K562 (cell line): ENCODE measurements around the gene MRPS6. TPM values are rescaled to one million over a fixed set of nuclear protein-coding genes. Genes with fewer than 3 reads are reported as not detected.

Source experiments
- ATAC-seq: fragments of 200-7000 bp; cut with Tn5 transposase; 3 replicates; pipeline ENCODE4 v1.9.1; 2020; ENCODE audit warnings: moderate library complexity
- BruUV-seq: library from RNA; stranded (reverse); fragments of 400-500 nt; replicated peaks from 2 replicates; lab custom pipeline; 2021; lab: Mats Ljungman, UMichigan
- CTCF ChIA-PET: fragments of 300-600 bp; formaldehyde crosslinking; extraction: SDS; loops from one replicate; lab custom pipeline; 2021; ENCODE audit warnings: low intra/inter-chr PET ratio; lab: Yijun Ruan, JAX
- POLR2A ChIA-PET: fragments of 300-600, 350-650 bp; sonication (Branson Sonifier 250); formaldehyde crosslinking; extraction: SDS; loops from one replicate; lab custom pipeline; 2021; ENCODE audit warnings: antibody characterized with exemption, inconsistent platforms; lab: Yijun Ruan, JAX
- DNase-seq, 4 experiments: peaks; one replicate each; pipeline versions ENCODE4 v3.0.0 to v3.0.0-alpha.2; 2011 to 2018; ENCODE audit warnings: low spot score in 3 of 4, mixed read lengths in 3 of 4; ENCODE audit errors: extremely low read depth in 1 of 4
- FAIRE-seq: peaks from 2 replicates; lab custom pipeline; 2011; peaks lifted over from hg19 to GRCh38; lab: Jason Lieb, UNC
- H2AFZ ChIP-seq: 2 replicates; pipeline ENCODE4 v1.6.0; 2011; ENCODE audit warnings: low read depth, low read length, control low read depth, inconsistent platforms
- H3K27ac ChIP-seq: fragments of 200-600 bp; 3 replicates; pipeline ENCODE4 v1.8.0; 2011; ENCODE audit warnings: low read depth, mild to moderate bottlenecking, control low read depth, inconsistent platforms, low read length, moderate library complexity, mixed read lengths; ENCODE audit errors: extremely low read depth
- H3K27me3 ChIP-seq, 2 experiments: fragments of 300-600 bp in 1 of 2; 2 replicates in 1 of 2; 3 replicates in 1 of 2; pipeline versions ENCODE4 v1.6.0 to v1.8.0; 2011; ENCODE audit warnings: inconsistent platforms in 2 of 2, low read length in 2 of 2, mild to moderate bottlenecking in 1 of 2, mixed read lengths in 1 of 2, moderate library complexity in 1 of 2; ENCODE audit not compliant: control insufficient read depth in 2 of 2, insufficient read depth in 2 of 2
- H3K36me3 ChIP-seq: fragments of 300-600 bp; 3 replicates; pipeline ENCODE4 v1.8.0; 2011; ENCODE audit warnings: mild to moderate bottlenecking, low read length, inconsistent platforms; ENCODE audit not compliant: control insufficient read depth, insufficient read depth
- H3K4me1 ChIP-seq, 2 experiments: fragments of 200-600 bp in 1 of 2; replicated peaks in 1 of 2; 2 replicates in 1 of 2; 3 replicates in 1 of 2; pipeline versions ENCODE4 v1.5.1 to v1.8.0; 2011; ENCODE audit warnings: inconsistent platforms in 2 of 2, low read length in 2 of 2, mild to moderate bottlenecking in 1 of 2, mixed read lengths in 1 of 2, moderate library complexity in 1 of 2; ENCODE audit not compliant: control insufficient read depth in 2 of 2, insufficient read depth in 2 of 2
- H3K4me2 ChIP-seq: 2 replicates; pipeline ENCODE4 v1.6.1; 2011; ENCODE audit warnings: low read length, control low read depth, inconsistent platforms, mixed read lengths; ENCODE audit not compliant: insufficient read depth
- H3K4me3 ChIP-seq: fragments of 200-600 bp; sonication (generic), shearing (Covaris generic); 2 replicates; pipeline ENCODE4 v1.5.1; 2016; ENCODE audit warnings: control low read depth, inconsistent platforms
- H3K79me2 ChIP-seq: fragments of 200-600 bp; 3 replicates; pipeline ENCODE4 v1.8.0; 2011; ENCODE audit warnings: low read length, inconsistent platforms; ENCODE audit not compliant: control insufficient read depth, insufficient read depth
- H3K9ac ChIP-seq, 2 experiments: 2 replicates each; pipeline versions ENCODE4 v1.6.0 to v1.6.1; 2011; ENCODE audit warnings: low read depth in 2 of 2, low read length in 2 of 2, control low read depth in 1 of 2, inconsistent platforms in 1 of 2, mild to moderate bottlenecking in 1 of 2, mixed read lengths in 1 of 2; ENCODE audit not compliant: insufficient read depth in 1 of 2
- H3K9me1 ChIP-seq: one replicate; pipeline ENCODE4 v1.6.0; 2011; ENCODE audit warnings: inconsistent platforms, mild to moderate bottlenecking, low read length, moderate library complexity; ENCODE audit not compliant: control insufficient read depth, insufficient read depth
- H3K9me3 ChIP-seq: replicated peaks from 2 replicates; pipeline ENCODE4 v1.5.1; 2011; ENCODE audit warnings: low read depth, low read length, inconsistent platforms; ENCODE audit not compliant: control insufficient read depth, insufficient read depth
- H4K20me1 ChIP-seq: replicated peaks from 2 replicates; pipeline ENCODE4 v1.6.1; 2011; ENCODE audit warnings: low read length, inconsistent platforms, mixed read lengths; ENCODE audit not compliant: control insufficient read depth, insufficient read depth
- CEBPG ChIP-seq, 3 experiments: fragments of 200-800 bp in 1 of 3; sonication (Bioruptor generic) in 1 of 3; sonication (generic) in 1 of 3; formaldehyde crosslinking in 1 of 3; IDR thresholded peaks in 2 of 3; conservative IDR thresholded peaks in 1 of 3; 2 replicates each; pipeline versions ENCODE4 v1.6.1 to v1.8.0; 2016 to 2022; ENCODE audit warnings: missing compliant biosample characterization in 2 of 3, missing genetic modification characterization in 2 of 3, mild to moderate bottlenecking in 1 of 3, missing genetic modification reagents in 1 of 3
- MAFF ChIP-seq: IDR thresholded peaks from 2 replicates; pipeline ENCODE4 v1.6.1; 2012; ENCODE audit warnings: low read length, improper control_type of control experiment
- SPI1 ChIP-seq: IDR thresholded peaks from 2 replicates; pipeline ENCODE4 v1.6.1; 2011; ENCODE audit warnings: low read depth, low read length, control low read depth, borderline replicate concordance
- ZFP1 ChIP-seq: fragments of 450-650 bp; formaldehyde crosslinking; IDR thresholded peaks from 2 replicates; pipeline ENCODE4 v1.4.0; 2020; ENCODE audit warnings: mild to moderate bottlenecking, mixed read lengths
- ZNF165 ChIP-seq: fragments of 250-450 bp; sonication (Bioruptor Pico); IDR thresholded peaks from 2 replicates; pipeline ENCODE4 v1.4.0; 2020; ENCODE audit warnings: borderline replicate concordance
- WGBS: fragments of 100-300 bp; shearing (Covaris generic); methylation state at CpG from one replicate; pipeline ENCODE4 v1.1.6; 2016; ENCODE audit warnings: low coverage, mixed read lengths; ENCODE audit not compliant: insufficient coverage; ENCODE audit errors: missing lambda C conversion rate; 5-methylcytosine and 5-hydroxymethylcytosine counted together
- in situ Hi-C: fragments of 300-500 bp; cut with MboI; formaldehyde crosslinking; loops from 4 replicates; pipeline ENCODE4 v1.15.0; 2018; ENCODE audit warnings: inconsistent platforms, mixed read lengths
- intact Hi-C: fragments of 100-400 bp; cut with micrococcal nuclease; formaldehyde crosslinking; loops from 2 replicates; pipeline ENCODE4 v1.14.2; 2022
- polyA plus RNA-seq, 8 experiments: library from polyadenylated mRNA; depleted of rRNA in 4 of 8; stranded (reverse) in 5 of 8; unstranded in 3 of 8; fragments of >200 nt; fragmentation: Nextera tagmentation in 2 of 8; fragmentation: Illumina TruSeq in 1 of 8; extraction: Ambion mirVana in 2 of 8; extraction: Trizol in 1 of 8; gene quantifications; 2 replicates each; pipeline versions ENCODE4 v1.2.1 to v1.2.3, GENCODE V29; 2011 to 2014; ENCODE audit warnings: inconsistent platforms in 1 of 8, missing spikeins in 1 of 8
- total RNA-seq, 7 experiments: library from RNA; depleted of rRNA in 6 of 7; stranded (reverse); fragments of >200 nt in 6 of 7; fragmentation: Illumina TruSeq in 2 of 7; extraction: Trizol in 2 of 7; gene quantifications; 2 replicates each; pipeline versions ENCODE4 v1.2.1 to v1.2.3, GENCODE V29; 2011 to 2021; ENCODE audit warnings: low replicate concordance in 1 of 7
- TF ChIP-seq, protein P1 (sequence below): fragments of 450-650 bp; IDR thresholded peaks from 2 replicates; pipeline ENCODE4 v1.6.1; 2016; ENCODE audit warnings: mild to moderate bottlenecking, moderate library complexity
- TF ChIP-seq, protein P2 (sequence below): sonication (generic); formaldehyde crosslinking; IDR thresholded peaks from 2 replicates; pipeline ENCODE4 v1.8.0; 2022; ENCODE audit warnings: mild to moderate bottlenecking, missing genetic modification reagents, borderline replicate concordance

MRPS6 gene
- total and polyA plus RNA-seq, 9 of the 15 experiments (the other 6 are each of a cell fraction or from before 2014, with no cell fraction given), result 26.1 to 72.0 (median 39.3) TPM

DNA sequence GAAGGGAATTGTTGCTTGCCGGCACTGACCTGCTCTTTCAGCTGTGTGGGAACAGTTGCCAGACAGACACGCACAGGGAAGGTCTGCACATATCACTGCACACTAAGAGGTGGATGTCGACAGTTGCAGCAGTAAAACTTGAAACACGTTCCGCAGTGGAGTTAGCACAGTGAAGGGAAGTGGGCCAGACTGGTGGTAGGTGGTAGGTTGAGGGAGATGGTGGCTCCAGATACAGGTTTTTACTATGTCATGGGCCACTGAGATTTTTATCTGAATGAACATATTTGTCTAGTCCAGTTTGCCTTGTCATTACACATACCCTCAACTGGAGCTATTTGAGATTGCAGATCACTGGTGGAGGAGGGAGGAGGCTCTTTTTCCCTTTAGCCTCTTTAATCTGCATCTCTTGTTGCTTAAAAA, 13.5 kb downstream of the MRPS6 start:
- ATAC-seq (peak; percentile 72), FAIRE-seq (peak; percentile 26), DNase-seq (peak; percentile 34 to 45 (median 38))
- Histone ChIP-seq H3K9me3 (no peaks in the 10 kb centered on the region), H3K4me1 (peaks cover 8 to 35% of the 10 kb centered on the region in 2 experiments; a peak in 4 of 5 replicates), H3K79me2 (peaks cover 97% of the 10 kb centered on the region), H3K36me3 (peaks cover 41% of the 10 kb centered on the region), H3K9me1 (no peaks in the 10 kb centered on the region), H2AFZ (no peak overlapping the region), H3K9ac (no peak overlapping the region; a peak in 1 of 4 replicates), H3K4me3 (no peak overlapping the region), H3K27ac (0 out of 3 replicates have a peak overlapping the region, but pooled peaks have one; percentile 2), H3K27me3 (no peaks in the 10 kb centered on the region), H4K20me1 (peaks cover 14% of the 10 kb centered on the region), H3K4me2 (peak overlapping the region; percentile 36)
- ChIA-PET CTCF (no interaction called here), POLR2A (interaction anchor here (0.7 to 2.6 kb wide), 8 partner anchors 11 to 1146 kb away, joined by 3 to 33 read pairs (median 3); partner anchors contain the start of genes MRPS6 and SLC5A3)
- intact Hi-C loops (no loop called here), in situ Hi-C loops (no loop called here)
- 11% methylated on average over 5 of the region's 5 CpGs for WGBS
- no TSS peak for BruUV-seq
- TF ChIP-seq CEBPG (CRISPR knock-in tag; IDR thresholded peaks at IDR 0.05) (no peak), CEBPG (tag; conservative IDR thresholded peaks at IDR 0.05 in 1 of 2, IDR thresholded peaks at IDR 0.05 in 1 of 2) (peak in 1 of 2 experiments; percentile 7; a peak in 1 of 4 replicates), ZNF165 (no peak), MAFF (peak; percentile 20; the same call in 1 of the 2 replicates), ZFP1 (no peak), SPI1 (peak; percentile 50; the same call in 1 of the 2 replicates)
- TF ChIP-seq, protein P1, sequence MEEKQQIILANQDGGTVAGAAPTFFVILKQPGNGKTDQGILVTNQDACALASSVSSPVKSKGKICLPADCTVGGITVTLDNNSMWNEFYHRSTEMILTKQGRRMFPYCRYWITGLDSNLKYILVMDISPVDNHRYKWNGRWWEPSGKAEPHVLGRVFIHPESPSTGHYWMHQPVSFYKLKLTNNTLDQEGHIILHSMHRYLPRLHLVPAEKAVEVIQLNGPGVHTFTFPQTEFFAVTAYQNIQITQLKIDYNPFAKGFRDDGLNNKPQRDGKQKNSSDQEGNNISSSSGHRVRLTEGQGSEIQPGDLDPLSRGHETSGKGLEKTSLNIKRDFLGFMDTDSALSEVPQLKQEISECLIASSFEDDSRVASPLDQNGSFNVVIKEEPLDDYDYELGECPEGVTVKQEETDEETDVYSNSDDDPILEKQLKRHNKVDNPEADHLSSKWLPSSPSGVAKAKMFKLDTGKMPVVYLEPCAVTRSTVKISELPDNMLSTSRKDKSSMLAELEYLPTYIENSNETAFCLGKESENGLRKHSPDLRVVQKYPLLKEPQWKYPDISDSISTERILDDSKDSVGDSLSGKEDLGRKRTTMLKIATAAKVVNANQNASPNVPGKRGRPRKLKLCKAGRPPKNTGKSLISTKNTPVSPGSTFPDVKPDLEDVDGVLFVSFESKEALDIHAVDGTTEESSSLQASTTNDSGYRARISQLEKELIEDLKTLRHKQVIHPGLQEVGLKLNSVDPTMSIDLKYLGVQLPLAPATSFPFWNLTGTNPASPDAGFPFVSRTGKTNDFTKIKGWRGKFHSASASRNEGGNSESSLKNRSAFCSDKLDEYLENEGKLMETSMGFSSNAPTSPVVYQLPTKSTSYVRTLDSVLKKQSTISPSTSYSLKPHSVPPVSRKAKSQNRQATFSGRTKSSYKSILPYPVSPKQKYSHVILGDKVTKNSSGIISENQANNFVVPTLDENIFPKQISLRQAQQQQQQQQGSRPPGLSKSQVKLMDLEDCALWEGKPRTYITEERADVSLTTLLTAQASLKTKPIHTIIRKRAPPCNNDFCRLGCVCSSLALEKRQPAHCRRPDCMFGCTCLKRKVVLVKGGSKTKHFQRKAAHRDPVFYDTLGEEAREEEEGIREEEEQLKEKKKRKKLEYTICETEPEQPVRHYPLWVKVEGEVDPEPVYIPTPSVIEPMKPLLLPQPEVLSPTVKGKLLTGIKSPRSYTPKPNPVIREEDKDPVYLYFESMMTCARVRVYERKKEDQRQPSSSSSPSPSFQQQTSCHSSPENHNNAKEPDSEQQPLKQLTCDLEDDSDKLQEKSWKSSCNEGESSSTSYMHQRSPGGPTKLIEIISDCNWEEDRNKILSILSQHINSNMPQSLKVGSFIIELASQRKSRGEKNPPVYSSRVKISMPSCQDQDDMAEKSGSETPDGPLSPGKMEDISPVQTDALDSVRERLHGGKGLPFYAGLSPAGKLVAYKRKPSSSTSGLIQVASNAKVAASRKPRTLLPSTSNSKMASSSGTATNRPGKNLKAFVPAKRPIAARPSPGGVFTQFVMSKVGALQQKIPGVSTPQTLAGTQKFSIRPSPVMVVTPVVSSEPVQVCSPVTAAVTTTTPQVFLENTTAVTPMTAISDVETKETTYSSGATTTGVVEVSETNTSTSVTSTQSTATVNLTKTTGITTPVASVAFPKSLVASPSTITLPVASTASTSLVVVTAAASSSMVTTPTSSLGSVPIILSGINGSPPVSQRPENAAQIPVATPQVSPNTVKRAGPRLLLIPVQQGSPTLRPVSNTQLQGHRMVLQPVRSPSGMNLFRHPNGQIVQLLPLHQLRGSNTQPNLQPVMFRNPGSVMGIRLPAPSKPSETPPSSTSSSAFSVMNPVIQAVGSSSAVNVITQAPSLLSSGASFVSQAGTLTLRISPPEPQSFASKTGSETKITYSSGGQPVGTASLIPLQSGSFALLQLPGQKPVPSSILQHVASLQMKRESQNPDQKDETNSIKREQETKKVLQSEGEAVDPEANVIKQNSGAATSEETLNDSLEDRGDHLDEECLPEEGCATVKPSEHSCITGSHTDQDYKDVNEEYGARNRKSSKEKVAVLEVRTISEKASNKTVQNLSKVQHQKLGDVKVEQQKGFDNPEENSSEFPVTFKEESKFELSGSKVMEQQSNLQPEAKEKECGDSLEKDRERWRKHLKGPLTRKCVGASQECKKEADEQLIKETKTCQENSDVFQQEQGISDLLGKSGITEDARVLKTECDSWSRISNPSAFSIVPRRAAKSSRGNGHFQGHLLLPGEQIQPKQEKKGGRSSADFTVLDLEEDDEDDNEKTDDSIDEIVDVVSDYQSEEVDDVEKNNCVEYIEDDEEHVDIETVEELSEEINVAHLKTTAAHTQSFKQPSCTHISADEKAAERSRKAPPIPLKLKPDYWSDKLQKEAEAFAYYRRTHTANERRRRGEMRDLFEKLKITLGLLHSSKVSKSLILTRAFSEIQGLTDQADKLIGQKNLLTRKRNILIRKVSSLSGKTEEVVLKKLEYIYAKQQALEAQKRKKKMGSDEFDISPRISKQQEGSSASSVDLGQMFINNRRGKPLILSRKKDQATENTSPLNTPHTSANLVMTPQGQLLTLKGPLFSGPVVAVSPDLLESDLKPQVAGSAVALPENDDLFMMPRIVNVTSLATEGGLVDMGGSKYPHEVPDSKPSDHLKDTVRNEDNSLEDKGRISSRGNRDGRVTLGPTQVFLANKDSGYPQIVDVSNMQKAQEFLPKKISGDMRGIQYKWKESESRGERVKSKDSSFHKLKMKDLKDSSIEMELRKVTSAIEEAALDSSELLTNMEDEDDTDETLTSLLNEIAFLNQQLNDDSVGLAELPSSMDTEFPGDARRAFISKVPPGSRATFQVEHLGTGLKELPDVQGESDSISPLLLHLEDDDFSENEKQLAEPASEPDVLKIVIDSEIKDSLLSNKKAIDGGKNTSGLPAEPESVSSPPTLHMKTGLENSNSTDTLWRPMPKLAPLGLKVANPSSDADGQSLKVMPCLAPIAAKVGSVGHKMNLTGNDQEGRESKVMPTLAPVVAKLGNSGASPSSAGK, result 0 out of 2 replicates have a peak, but pooled peaks have one; percentile 47
- TF ChIP-seq, protein P2, sequence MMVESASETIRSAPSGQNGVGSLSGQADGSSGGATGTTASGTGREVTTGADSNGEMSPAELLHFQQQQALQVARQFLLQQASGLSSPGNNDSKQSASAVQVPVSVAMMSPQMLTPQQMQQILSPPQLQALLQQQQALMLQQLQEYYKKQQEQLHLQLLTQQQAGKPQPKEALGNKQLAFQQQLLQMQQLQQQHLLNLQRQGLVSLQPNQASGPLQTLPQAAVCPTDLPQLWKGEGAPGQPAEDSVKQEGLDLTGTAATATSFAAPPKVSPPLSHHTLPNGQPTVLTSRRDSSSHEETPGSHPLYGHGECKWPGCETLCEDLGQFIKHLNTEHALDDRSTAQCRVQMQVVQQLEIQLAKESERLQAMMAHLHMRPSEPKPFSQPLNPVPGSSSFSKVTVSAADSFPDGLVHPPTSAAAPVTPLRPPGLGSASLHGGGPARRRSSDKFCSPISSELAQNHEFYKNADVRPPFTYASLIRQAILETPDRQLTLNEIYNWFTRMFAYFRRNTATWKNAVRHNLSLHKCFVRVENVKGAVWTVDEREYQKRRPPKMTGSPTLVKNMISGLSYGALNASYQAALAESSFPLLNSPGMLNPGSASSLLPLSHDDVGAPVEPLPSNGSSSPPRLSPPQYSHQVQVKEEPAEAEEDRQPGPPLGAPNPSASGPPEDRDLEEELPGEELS (CRISPR knock-in tag), result no peak
